NCI-H1436 treated with DMSO at 0.1 percent for 48 hours (cell line): ENCODE measurements around the gene C19orf18.
"Not testable (repeated sequence)": the region's sequence is repeated elsewhere in the genome, so short reads cannot be mapped to it uniquely, and the experiment has no call there.

Experiments used
- DNase-seq: peaks from one replicate; lab custom pipeline; 2025; lab: John Stamatoyannopoulos, UW

C19orf18 gene

DNA sequence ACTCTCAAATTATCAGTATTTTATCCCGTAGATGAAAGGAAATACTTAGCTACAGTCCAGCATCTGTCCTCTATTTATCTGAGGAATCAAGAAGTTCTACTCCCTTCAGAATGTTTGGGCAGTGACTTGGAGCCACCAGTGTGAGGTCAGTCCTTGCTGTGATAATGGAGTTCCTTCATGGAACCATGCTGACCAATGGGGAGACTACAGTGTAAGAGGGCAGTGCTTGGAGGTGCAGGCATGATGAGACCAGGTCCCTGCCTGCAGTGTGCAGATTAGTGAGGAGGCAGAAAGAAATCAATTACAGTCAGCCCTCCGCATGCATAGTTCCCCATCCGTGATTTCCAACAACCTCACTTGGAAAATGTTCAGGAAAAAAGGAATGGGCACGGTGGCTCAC lies at the start of gene C19orf18:
TSS of gene C19orf18 (minus strand) at position 101 of the 400 bp plus-strand sequence. CDS start 102 bp downstream, outside the sequence.
- DNase-seq, result no peak

- DNase-seq, result no peak
These were observed 47.9 kb upstream of the C19orf18 start for GRCh38 chr19:58022283-58022660.

DNA sequence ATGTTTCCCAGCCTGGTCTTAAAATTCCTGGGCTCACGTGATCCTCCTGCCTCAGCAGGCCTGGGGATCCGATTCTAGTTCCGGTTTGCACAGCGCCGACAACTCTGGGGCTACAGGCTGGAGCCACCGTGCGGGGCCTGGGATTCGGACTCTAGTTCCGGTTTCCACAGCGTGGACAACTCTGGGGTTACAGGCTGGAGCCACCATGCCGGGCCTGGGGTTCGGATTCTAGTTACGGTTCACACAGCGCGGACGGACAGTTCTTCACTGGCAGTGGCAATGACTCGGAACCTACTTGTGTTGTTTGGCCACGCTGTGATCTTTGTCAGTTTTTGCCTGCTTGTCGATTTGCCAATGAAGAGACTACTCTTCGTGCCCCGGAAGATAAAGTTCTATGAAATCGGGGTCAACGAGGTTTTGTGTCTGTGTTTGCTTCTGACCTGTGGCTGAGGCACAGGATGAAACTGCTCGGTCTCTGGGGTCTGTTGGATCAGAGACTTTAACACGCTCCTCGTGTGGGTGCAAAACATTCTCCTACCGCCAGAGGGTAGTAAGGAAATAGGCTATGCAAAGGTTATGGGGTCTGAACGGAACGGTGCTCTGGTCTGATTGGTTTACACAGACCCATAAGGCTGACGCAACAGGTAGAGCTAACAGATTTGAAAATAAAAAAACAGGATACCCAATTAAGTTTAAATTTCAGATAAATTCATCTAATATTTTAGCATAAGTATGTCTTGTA lies 47.4 kb upstream of the C19orf18 start:
- no peak for DNase-seq

- no peak for DNase-seq
These were observed 45.8 kb upstream of the C19orf18 start for GRCh38 chr19:58020129-58020528.

DNA sequence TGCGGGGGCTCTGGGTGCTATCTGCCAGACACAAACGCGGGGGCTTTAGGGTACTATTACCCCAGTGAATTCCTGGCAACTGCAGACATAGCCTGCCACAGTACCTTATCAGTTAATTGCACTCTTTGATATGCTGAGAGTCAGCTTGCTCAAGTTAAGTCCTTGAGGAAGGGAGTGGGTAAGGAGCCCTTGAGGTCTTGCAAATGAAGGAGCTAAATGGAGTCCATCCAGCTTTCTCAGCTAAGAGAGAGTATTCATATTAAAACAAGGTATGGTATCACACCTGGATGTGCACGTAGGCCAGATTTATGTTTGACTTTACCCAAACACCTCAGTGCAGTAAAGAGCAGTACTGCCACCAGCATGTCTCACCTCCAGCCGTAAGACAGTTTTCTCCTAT lies 39.8 kb upstream of the C19orf18 start:
- DNase-seq, result no peak

DNA sequence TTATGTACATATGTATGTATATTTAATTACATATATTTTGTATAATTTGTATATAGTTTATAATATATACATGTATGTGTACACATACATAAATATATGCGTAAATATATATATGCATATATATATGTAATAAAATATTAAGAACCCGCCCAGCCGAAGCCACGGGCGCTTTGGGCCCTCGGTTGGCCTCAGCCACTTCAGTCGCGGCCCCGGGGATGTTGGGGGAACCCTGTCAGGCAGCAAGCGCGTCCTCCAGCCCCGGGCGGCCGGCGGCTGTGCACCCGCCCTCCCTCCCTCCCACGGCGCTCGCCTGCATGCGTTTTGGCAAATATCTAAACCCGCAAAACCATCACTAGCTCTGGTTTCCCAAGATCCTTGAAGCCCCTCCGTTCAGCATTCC lies 36.2 kb upstream of the C19orf18 start:
- DNase-seq, result no peak

DNA sequence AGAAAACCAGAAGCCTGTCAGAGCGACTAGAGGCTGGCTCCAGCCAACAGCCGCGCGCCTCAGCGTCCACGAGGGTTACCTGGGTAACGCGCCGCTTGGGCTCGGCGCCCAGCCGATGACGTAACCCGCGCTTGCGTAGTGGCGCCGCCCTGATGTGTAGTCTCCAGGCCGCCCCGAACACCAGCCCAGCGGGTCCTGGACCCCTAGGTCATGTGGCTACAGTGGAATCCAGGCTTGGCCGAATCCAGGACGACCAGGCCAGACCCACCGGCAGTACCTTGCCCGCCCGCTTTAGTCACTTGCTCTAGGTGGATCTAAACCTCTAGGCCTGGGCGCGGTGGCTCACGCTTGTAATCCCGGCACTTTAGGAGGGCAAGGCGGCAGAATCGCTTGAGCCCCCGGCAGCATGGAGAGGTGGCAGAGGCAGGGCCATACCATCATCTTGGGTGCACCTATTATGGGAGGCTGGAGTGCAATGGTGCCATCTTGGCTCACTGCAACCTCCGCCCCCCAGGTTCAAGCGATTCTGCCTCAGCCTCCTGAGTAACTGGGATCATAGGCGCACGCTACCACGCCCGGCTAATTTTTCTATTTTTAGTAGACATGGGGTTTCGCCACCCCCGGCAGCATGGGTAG lies 35.5 kb upstream of the C19orf18 start:
- peak; percentile 39 for DNase-seq

DNA sequence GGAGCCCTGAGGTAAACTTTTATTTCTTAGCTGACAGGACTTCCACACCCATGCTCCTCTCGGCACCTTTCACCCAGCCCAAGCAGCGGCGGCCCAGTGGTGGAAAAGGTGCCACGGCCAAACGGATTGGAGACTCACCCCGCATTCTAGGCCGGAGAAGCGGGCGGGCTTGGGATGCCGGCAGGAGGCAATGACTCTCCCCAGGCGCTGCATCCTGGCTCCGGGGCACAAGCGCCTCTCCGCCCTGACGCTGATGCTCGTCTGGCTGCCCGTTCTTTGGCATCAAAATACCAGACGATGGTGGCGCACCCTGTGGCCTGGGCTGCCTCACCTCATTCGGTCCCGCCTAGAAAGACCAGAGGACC lies 34.9 kb upstream of the C19orf18 start:
- DNase-seq, result no peak

- not testable (repeated sequence) for DNase-seq
These were observed 34.5 kb upstream of the C19orf18 start for GRCh38 chr19:58008877-58009276.

DNA sequence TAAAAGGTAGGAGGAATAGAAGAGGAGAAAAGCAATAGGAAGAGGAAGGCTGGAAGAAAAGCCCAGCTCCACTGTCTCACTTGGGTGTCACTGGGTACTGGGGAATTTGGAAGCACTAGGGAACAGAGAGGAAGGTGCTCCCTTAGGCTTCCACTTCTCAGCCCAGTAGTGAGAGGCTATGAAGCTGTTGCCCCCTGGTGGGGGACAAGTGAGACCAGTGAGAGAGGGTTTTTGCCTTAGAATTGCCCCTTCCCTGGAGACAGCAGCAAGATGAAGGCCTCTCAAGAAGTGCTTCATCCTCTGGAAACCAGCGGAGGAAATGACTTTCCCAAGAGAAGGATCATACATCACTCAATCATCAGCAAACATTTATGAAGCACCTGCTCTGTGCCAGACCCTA lies 33.0 kb upstream of the C19orf18 start:
- no peak for DNase-seq

- DNase-seq, result no peak
These were observed 29.0 kb upstream of the C19orf18 start for GRCh38 chr19:58003174-58003828.

GRCh38 chr19:58002384-58003173 lies 28.2 kb upstream of the C19orf18 start, which contains the start of gene ZNF606:
Gene ZNF606, minus strand, starts transcription at chr19:58002820. Its CDS starts 1,501 bp downstream, at chr19:58001319.
- peak; percentile 47 for DNase-seq

- no peak for DNase-seq
These were observed 27.6 kb upstream of the C19orf18 start for GRCh38 chr19:58001895-58002369.

GRCh38 chr19:58000677-58001076 lies 26.3 kb upstream of the C19orf18 start:
- no peak for DNase-seq

DNA sequence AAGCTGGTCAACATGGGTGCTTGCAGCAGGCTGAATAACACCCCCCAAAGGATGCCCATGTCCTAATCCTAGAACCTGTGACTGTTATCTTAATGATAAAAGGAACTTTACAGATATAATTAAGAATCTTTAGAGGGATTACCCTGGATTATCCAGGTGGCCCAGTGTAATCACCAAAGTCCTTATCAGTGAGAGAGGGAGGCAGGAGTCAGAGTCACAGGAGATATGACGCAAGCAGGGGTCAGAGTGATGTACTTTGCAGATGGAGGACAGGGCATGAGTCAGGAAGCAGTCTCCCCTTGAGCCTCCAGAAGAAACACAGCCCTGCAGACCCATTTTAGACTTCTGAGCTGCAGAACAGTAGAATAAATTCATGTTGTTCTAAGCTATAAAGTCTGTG lies 18.5 kb upstream of the C19orf18 start:
- DNase-seq, result no peak

- no peak for DNase-seq
These were observed 4.4 kb upstream of the C19orf18 start for GRCh38 chr19:57978586-57979289.

DNA sequence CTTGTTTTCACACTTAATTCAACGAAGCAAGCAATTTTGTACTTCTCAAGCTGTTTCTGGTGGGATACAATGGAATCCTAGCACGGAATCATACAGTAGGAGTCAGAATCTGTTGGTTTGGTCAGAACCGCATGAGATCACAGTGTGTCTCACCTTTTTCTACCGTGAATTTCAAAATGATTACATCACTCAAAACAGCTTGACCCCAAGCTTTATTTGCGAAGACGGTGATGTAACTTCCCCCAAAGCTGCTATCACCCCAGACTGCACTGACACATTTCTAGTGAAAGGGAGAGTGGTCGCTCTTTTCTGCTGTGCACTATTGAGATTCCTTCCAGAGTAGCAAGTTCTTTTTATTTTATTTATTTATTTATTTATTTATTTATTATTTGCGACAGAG lies 9.6 kb downstream of the C19orf18 start:
- DNase-seq, result no peak

DNA sequence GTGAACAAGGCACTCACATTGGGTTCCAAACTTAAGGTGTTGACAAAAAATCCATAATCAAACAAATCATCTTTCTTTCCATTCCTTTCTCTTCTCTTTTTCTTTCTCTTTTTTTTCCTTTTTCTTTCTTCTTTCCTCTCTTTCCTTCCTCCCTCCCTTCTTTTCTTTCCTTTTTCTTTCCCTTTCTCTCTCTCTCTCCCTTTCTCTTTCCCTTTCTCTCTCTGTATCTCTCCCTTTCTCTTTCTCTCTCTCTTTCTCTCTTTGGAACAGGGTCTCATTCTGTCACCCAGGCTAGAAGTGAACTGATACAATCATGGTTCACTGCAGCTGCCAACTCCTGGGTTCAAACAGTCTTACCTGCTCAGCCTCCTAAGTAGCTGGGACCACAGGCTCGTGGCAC lies 12.5 kb downstream of the C19orf18 start:
- no peak for DNase-seq

DNA sequence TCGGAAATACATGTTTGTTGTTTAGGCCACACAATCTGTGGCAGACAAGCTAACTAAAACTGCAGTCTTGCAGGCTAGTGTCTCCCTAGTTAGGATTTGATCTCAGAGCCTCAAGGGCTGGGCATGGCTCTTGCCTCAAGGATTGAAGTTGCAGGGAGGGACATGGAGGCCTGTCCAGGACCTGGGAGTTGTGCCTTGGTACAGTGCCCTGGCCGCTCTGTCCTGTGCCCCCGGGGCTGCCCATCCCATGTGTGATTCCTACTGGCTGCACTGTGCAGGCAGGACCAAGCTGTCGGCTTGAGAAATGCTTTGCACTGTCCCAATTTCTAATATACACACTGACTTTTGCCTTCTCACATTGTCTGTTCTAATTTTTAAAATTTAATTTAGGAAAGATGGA lies 19.3 kb downstream of the C19orf18 start:
- no peak for DNase-seq

DNA sequence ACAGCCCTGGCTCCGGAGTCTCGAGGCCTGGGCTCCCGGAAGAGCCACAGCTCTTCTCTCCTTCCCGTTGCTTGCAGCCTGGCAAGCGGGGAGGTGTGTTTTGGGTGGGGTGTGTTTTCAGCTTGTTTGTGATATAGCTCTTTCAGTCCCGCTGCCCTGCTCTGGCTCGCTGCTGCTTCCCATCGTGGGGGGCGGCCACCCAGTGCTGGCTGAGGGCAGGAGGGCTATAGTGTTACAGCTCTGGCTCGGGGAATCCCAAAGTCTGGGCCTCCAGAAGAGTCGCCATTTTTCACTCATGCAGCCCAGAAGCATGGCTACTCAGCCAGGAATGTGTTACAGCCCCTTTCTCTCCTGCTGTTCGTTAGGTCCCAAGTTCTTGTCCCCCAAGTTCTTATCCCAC lies 24.6 kb downstream of the C19orf18 start:
- no peak for DNase-seq

DNA sequence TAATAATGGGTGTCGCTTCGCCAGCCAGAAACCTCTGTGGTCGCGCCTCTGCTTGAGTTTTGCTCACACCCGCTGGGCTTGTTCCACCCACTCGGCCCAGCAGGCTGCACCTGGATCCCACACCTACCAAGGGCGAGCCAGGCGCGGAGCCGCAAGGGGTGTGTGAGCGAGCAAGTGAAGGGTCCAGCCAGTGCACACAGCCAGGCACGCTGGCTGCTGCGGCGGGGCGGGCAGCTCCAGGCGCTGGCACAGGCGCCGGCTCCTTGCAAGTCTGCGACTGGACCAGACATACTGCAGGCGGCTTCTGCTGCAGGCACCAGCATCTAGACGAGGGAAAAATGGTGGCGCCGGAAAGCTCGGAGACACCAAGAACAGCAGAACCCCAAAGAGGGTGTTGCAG lies 25.0 kb downstream of the C19orf18 start:
- DNase-seq, result no peak
